ENCODE results near the gene MRFAP1L1.

Gene MRFAP1L1

GRCh38 chr4:6721121-6721520 is 11.5 kb upstream of the MRFAP1L1 start:
- DNase-seq (ENCODE audit: low read depth) = no peak
- no peak overlapping the region for H3K4me3 ChIP-seq (ENCODE audit: control insufficient read depth, low read depth, low read length)
- TF ChIP-seq CTCF (conservative IDR thresholded peaks at IDR 0.05; ENCODE audit: control insufficient read depth, insufficient read depth, low read depth, low read length) = no peak

- no peak overlapping the region for H3K4me3 ChIP-seq (ENCODE audit: control insufficient read depth, low read depth, low read length)
- TF ChIP-seq CTCF (conservative IDR thresholded peaks at IDR 0.05; ENCODE audit: control insufficient read depth, insufficient read depth, low read depth, low read length) = peak; percentile 90
- DNase-seq (ENCODE audit: low read depth) = peak; percentile 66
These were observed 10.6 kb upstream of the MRFAP1L1 start for GRCh38 chr4:6720202-6720699.

GRCh38 chr4:6719611-6720179 is 10.0 kb upstream of the MRFAP1L1 start:
- TF ChIP-seq CTCF (conservative IDR thresholded peaks at IDR 0.05; ENCODE audit: control insufficient read depth, insufficient read depth, low read depth, low read length) = no peak

GRCh38 chr4:6718932-6719610 is 9.4 kb upstream of the MRFAP1L1 start:
- DNase-seq (ENCODE audit: low read depth) = no peak
- no peak overlapping the region for H3K4me3 ChIP-seq (ENCODE audit: control insufficient read depth, low read depth, low read length)
- TF ChIP-seq CTCF (conservative IDR thresholded peaks at IDR 0.05; ENCODE audit: control insufficient read depth, insufficient read depth, low read depth, low read length) = no peak

More at GRCh38 chr4:6719611-6720179, 10.0 kb upstream of the MRFAP1L1 start:
- no peak overlapping the region for H3K4me3 ChIP-seq (ENCODE audit: control insufficient read depth, low read depth, low read length)
- no peak for DNase-seq (ENCODE audit: low read depth)

GRCh38 chr4:6716958-6717655 is 7.4 kb upstream of the MRFAP1L1 start:
- H3K4me3 ChIP-seq (ENCODE audit: control insufficient read depth, low read depth, low read length) = peak overlapping the region; percentile 72
- peak; percentile 33 for DNase-seq (ENCODE audit: low read depth)

More at GRCh38 chr4:6716958-6717655, 7.4 kb upstream of the MRFAP1L1 start:
- TF ChIP-seq CTCF (conservative IDR thresholded peaks at IDR 0.05; ENCODE audit: control insufficient read depth, insufficient read depth, low read depth, low read length) = no peak

Measured in fibroblast of mammary gland (primary cell).